ENCODE results near the gene PRPF31. TPM values are rescaled to one million over a fixed set of nuclear protein-coding genes. Genes with fewer than 3 reads are reported as not detected.

PRPF31 gene
- total and polyA plus RNA-seq, 8 donors: 22.8 to 98.2 (median 39.5) TPM

GRCh38 chr19:54136086-54136863 is 20.7 kb downstream of the PRPF31 start:
- 3 to 8% (median 4%) methylated on average over 30 of the region's 30 CpGs for WGBS, 5 donors
- Histone ChIP-seq H3K4me1 (peaks cover 17 to 46% (median 44%) of the 10 kb centered on the region in 4 donors), H3K27me3 (no peaks in the 10 kb centered on the region), H3K36me3 (peaks cover 6 to 39% (median 29%) of the 10 kb centered on the region in 4 donors), H3K4me3 (peak overlapping the region; percentile 46 to 67 (median 54)), H3K27ac (peak overlapping the region; percentile 22 to 78 (median 69)), H3K9me3 (no peaks in the 10 kb centered on the region)
- TF ChIP-seq EP300 (IDR thresholded peaks at IDR 0.05) (no peak), POLR2A (IDR thresholded peaks at IDR 0.05) (no peak), CTCF (IDR thresholded peaks at IDR 0.05) (no peak), POLR2AphosphoS5 (IDR thresholded peaks at IDR 0.05) (no peak)
- intact Hi-C loops (cut with DNase I; ENCODE audit: low total_unique reads): no loop called here
- DNase-seq: peak in 1 of 2 donors; percentile 27

GRCh38 chr19:54136864-54137698 is 21.5 kb downstream of the PRPF31 start:
- H3K27ac ChIP-seq: peak overlapping the region; percentile 85 to 97 (median 93)
- no peaks in the 10 kb centered on the region for H3K27me3 ChIP-seq
- 0 to 1% (median 0%) methylated on average over 43 to 46 of the region's 46 CpGs for WGBS, 5 donors
- DNase-seq: peak; percentile 99 to 100
- no peak for TF ChIP-seq POLR2A (IDR thresholded peaks at IDR 0.05)
- TF ChIP-seq POLR2AphosphoS5 (IDR thresholded peaks at IDR 0.05): peak in 2 of 3 donors; percentile 64 to 91
- peak overlapping the region; percentile 71 to 100 (median 95) for H3K4me3 ChIP-seq
- peaks cover 17 to 52% (median 48%) of the 10 kb centered on the region in 4 donors for H3K4me1 ChIP-seq
- H3K36me3 ChIP-seq: peaks cover 0 to 38% (median 25%) of the 10 kb centered on the region in 4 donors
- H3K9me3 ChIP-seq: no peaks in the 10 kb centered on the region
- intact Hi-C loops (cut with DNase I; ENCODE audit: low total_unique reads): no loop called here

DNA sequence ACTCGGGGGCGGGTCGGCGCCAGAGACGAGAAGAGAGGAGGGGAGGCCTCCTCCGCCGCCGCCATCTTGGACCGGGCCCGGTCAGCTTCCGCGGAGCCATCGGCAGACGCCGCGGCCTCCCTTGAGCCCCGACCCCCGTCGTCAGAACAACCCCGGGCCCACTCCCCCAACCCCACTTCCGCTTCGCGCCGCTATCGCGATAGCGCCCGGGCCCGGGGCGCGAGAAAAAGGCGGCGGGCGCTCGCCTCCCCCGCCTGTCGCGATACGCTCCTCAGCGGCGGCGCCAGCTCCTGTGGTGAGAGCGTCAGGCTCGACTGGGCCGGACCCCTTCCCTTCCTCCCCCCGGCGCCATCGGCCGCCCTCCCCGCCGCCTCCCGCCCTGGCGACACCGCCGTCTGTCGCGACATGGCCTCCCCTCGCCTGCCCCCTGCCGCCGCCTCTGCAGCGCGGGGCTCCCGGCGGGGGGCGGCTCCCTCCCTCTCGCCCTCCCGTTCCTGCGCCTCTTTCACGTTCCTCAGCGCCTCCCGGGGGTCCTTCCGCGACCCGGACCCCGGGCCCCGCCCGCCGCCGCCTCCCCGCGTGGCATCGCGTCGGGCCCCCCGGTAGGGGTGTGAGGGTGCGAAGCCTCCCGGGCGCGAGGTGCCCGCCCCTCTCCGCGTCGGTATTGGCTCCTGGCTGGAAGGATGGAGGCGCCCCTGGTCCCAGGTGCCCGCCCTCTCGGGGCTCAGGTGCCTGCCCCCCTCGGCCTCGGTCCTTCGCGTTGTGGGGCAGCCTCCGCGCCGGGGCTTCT is 22.3 kb downstream of the PRPF31 start, which contains the start of gene CNOT3:
Gene CNOT3 (plus strand): TSS at position 64 of the 790 bp plus-strand sequence. CDS start 5,217 bp downstream, outside the sequence.
- peaks cover 5 to 38% (median 27%) of the 10 kb centered on the region in 4 donors for H3K36me3 ChIP-seq
- intact Hi-C loops (cut with DNase I; ENCODE audit: low total_unique reads): no loop called here
- peak in 1 of 2 donors; percentile 65 for DNase-seq
- H3K27ac ChIP-seq: peak within 1 kb of the TSS; percentile 85 to 97 (median 93)
- peaks cover 17 to 52% (median 49%) of the 10 kb centered on the region in 4 donors for H3K4me1 ChIP-seq
- H3K4me3 ChIP-seq: peak within 1 kb of the TSS; percentile 71 to 100 (median 95)
- TF ChIP-seq CTCF (IDR thresholded peaks at IDR 0.05) (no peak), POLR2AphosphoS5 (IDR thresholded peaks at IDR 0.05) (peak; percentile 74 to 92 (median 85)), EP300 (IDR thresholded peaks at IDR 0.05) (no peak), POLR2A (IDR thresholded peaks at IDR 0.05) (peak in 2 of 4 donors; percentile 63 to 69)
- no peaks in the 10 kb centered on the region for H3K27me3 ChIP-seq
- 0 to 1% (median 0%) methylated on average over 29 to 100 of the region's 103 CpGs for WGBS, 5 donors
- no peaks in the 10 kb centered on the region for H3K9me3 ChIP-seq

DNA sequence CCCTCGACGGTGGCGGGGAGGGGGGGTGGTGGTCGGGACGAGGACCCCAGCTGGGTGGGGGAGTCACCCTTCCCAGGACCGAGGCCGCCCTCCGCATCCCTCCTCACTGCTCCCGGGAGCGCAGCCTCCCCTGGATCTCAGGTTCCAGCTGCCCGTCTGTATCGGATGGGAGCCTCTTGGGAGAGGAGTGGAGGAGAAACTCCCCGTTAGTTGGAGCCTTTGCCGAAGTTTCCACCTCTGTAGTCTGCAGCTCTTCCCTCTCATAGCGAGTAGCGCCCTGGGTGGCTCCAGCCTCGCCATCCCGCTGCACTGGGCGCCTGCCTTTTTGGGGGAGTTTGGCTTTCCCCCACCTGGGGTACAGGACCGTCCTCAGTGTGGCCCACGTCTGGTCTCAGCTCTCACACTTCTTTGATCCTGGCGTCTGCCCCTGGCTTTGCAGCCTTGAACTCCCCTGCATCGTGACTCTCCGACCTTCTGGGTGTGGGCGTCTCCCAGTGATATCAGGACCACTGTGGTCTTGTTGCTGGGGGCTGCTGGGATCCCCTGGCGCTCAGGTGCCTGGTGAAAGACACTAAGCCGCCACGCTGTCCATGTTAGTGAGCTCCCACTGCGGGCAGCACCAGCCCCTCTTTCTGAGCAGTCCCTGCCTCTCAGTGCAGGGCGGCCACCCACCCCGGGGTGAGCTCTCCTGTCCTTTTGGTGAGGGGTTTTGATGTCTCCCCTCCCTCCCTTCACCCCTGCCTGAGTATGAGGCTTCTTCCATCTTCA is 23.1 kb downstream of the PRPF31 start:
- intact Hi-C loops (cut with DNase I; ENCODE audit: low total_unique reads): no loop called here
- no peak for DNase-seq
- H3K4me3 ChIP-seq: peak overlapping the region; percentile 71 to 100 (median 95)
- TF ChIP-seq EP300 (IDR thresholded peaks at IDR 0.05) (no peak), POLR2AphosphoS5 (IDR thresholded peaks at IDR 0.05) (no peak), CTCF (IDR thresholded peaks at IDR 0.05) (no peak), POLR2A (IDR thresholded peaks at IDR 0.05) (no peak)
- peak overlapping the region; percentile 85 to 97 (median 93) for H3K27ac ChIP-seq
- peaks cover 17 to 52% (median 49%) of the 10 kb centered on the region in 4 donors for H3K4me1 ChIP-seq
- peaks cover 13 to 44% (median 29%) of the 10 kb centered on the region in 4 donors for H3K36me3 ChIP-seq
- H3K27me3 ChIP-seq: no peaks in the 10 kb centered on the region
- WGBS, 5 donors: 17 to 23% (median 19%) methylated on average over 21 to 31 of the region's 31 CpGs
- H3K9me3 ChIP-seq: no peaks in the 10 kb centered on the region
